GM12875 (cell line): ENCODE results near the gene TRIAP1.

Experiments
- H3K4me3 ChIP-seq: one replicate; pipeline ENCODE4 v1.5.1; 2011; ENCODE audit warnings: low read depth, low read length, control low read depth
- CTCF ChIP-seq: IDR thresholded peaks from 2 replicates; pipeline ENCODE4 v1.5.1; 2011; ENCODE audit warnings: low read depth, mild to moderate bottlenecking, control low read depth, inconsistent platforms, low read length, moderate library complexity, borderline replicate concordance; ENCODE audit not compliant: insufficient read depth

The TRIAP1 gene

GRCh38 chr12:120474616-120474960 is 28.4 kb upstream of the TRIAP1 start:
- no peak overlapping the region for H3K4me3 ChIP-seq

GRCh38 chr12:120473807-120474615 is 27.8 kb upstream of the TRIAP1 start:
- TF ChIP-seq CTCF: no peak
- no peak overlapping the region for H3K4me3 ChIP-seq

More at GRCh38 chr12:120474616-120474960, 28.4 kb upstream of the TRIAP1 start:
- no peak for TF ChIP-seq CTCF

- no peak overlapping the region for H3K4me3 ChIP-seq
- no peak for TF ChIP-seq CTCF
Observed at GRCh38 chr12:120472521-120472920, 26.3 kb upstream of the TRIAP1 start.

- no peak for TF ChIP-seq CTCF
- H3K4me3 ChIP-seq: peak overlapping the region; percentile 58
Observed at GRCh38 chr12:120470150-120470784, 24.1 kb upstream of the TRIAP1 start.

- TF ChIP-seq CTCF: peak; percentile 99
Observed at GRCh38 chr12:120469450-120470149, 23.4 kb upstream of the TRIAP1 start, which contains the start of gene SRSF9. Gene SRSF9 (minus strand): TSS chr12:120469748. CDS start chr12:120469609, 139 bp downstream.

GRCh38 chr12:120468821-120469449 is 22.8 kb upstream of the TRIAP1 start:
- peak; percentile 9; the same call in 1 of the 2 replicates for TF ChIP-seq CTCF
- H3K4me3 ChIP-seq: peak overlapping the region; percentile 96

More at GRCh38 chr12:120469450-120470149, 23.4 kb upstream of the TRIAP1 start, which contains the start of gene SRSF9:
- H3K4me3 ChIP-seq: peak within 1 kb of the TSS; percentile 96
